GM18867 (cell line): Measurements from ENCODE around the gene MAGOHB.
"Not testable (repeated sequence)": the region's sequence is repeated elsewhere in the genome, so short reads cannot be mapped to it uniquely, and the experiment has no call there.

Experiments
- ATAC-seq: cut with Tn5 transposase; IDR thresholded peaks from one replicate; pipeline ENCODE4 v1.9.1; 2021; ENCODE audit warnings: mild to moderate bottlenecking, moderate library complexity; ENCODE audit not compliant: unreplicated experiment

The MAGOHB gene

GRCh38 chr12:10612984-10613348, 443 bp downstream of the MAGOHB start:
- peak; percentile 14 for ATAC-seq

- no peak for ATAC-seq
Measured at GRCh38 chr12:10612110-10612509, 1.3 kb downstream of the MAGOHB start.

- not testable (repeated sequence) for ATAC-seq
Measured at GRCh38 chr12:10611258-10611657, 2.2 kb downstream of the MAGOHB start.

GRCh38 chr12:10610188-10610587, 3.2 kb downstream of the MAGOHB start:
- ATAC-seq, result no peak

GRCh38 chr12:10607885-10608458, 5.4 kb downstream of the MAGOHB start:
- ATAC-seq, result no peak

GRCh38 chr12:10601860-10602259, 11.5 kb downstream of the MAGOHB start:
- ATAC-seq, result no peak

- no peak for ATAC-seq
Measured at GRCh38 chr12:10600988-10601387, 12.4 kb downstream of the MAGOHB start.

- ATAC-seq, result no peak
Measured at GRCh38 chr12:10595881-10596280, 17.5 kb downstream of the MAGOHB start.

GRCh38 chr12:10590966-10591365, 22.4 kb downstream of the MAGOHB start:
- no peak for ATAC-seq

- no peak for ATAC-seq
Measured at GRCh38 chr12:10584415-10584814, 29.0 kb downstream of the MAGOHB start.

- ATAC-seq, result no peak
Measured at GRCh38 chr12:10582704-10583103, 30.7 kb downstream of the MAGOHB start.

GRCh38 chr12:10582133-10582532, 31.3 kb downstream of the MAGOHB start:
- not testable (repeated sequence) for ATAC-seq

- ATAC-seq, result no peak
Measured at GRCh38 chr12:10574307-10574706, 39.1 kb downstream of the MAGOHB start.

- not testable (repeated sequence) for ATAC-seq
Measured at GRCh38 chr12:10572021-10572490, 41.4 kb downstream of the MAGOHB start.

GRCh38 chr12:10571141-10571540, 42.3 kb downstream of the MAGOHB start:
- no peak for ATAC-seq

- no peak for ATAC-seq
Measured at GRCh38 chr12:10567813-10568212, 45.6 kb downstream of the MAGOHB start.

- ATAC-seq, result no peak
Measured at GRCh38 chr12:10563966-10564365, 49.4 kb downstream of the MAGOHB start.

GRCh38 chr12:10563002-10563401, 50.4 kb downstream of the MAGOHB start:
- no peak for ATAC-seq

GRCh38 chr12:10562306-10562933, 51.0 kb downstream of the MAGOHB start:
- ATAC-seq, result no peak

- no peak for ATAC-seq
Measured at GRCh38 chr12:10559244-10559643, 54.2 kb downstream of the MAGOHB start.

GRCh38 chr12:10558789-10559188, 54.6 kb downstream of the MAGOHB start:
- ATAC-seq, result no peak

- ATAC-seq, result no peak
Measured at GRCh38 chr12:10558301-10558700, 55.1 kb downstream of the MAGOHB start.

GRCh38 chr12:10557766-10558165, 55.6 kb downstream of the MAGOHB start:
- no peak for ATAC-seq
